Ishikawa (cell line): ENCODE measurements around the gene CNIH1.

Source experiments
- CEBPB ChIP-seq: IDR thresholded peaks from 2 replicates; pipeline ENCODE4 v1.6.1; 2012
- CREB1 ChIP-seq: IDR thresholded peaks from 2 replicates; pipeline ENCODE4 v1.6.1; 2012; ENCODE audit warnings: low read depth
- EGR1 ChIP-seq: IDR thresholded peaks from 2 replicates; pipeline ENCODE4 v1.6.1; 2012
- EP300 ChIP-seq: IDR thresholded peaks from 2 replicates; pipeline ENCODE4 v1.6.1; 2012; ENCODE audit warnings: borderline replicate concordance
- FOXM1 ChIP-seq: IDR thresholded peaks from 2 replicates; pipeline ENCODE4 v1.6.1; 2012; ENCODE audit warnings: low read depth, borderline replicate concordance
- NFIC ChIP-seq: IDR thresholded peaks from 2 replicates; pipeline ENCODE4 v1.6.1; 2012
- RAD21 ChIP-seq: IDR thresholded peaks from 2 replicates; pipeline ENCODE4 v1.6.1; 2012; ENCODE audit warnings: low read depth
- TAF1 ChIP-seq: IDR thresholded peaks from 2 replicates; pipeline ENCODE4 v1.6.1; 2012; ENCODE audit warnings: low read depth, mild to moderate bottlenecking
- TCF12 ChIP-seq: IDR thresholded peaks from 2 replicates; pipeline ENCODE4 v1.6.1; 2012; ENCODE audit warnings: low read depth
- TEAD4 ChIP-seq: IDR thresholded peaks from 2 replicates; pipeline ENCODE4 v1.6.1; 2012
- USF1 ChIP-seq: IDR thresholded peaks from 2 replicates; pipeline ENCODE4 v1.6.1; 2012
- YY1 ChIP-seq: IDR thresholded peaks from 2 replicates; pipeline ENCODE4 v1.6.1; 2012; ENCODE audit warnings: low read depth
- ZBTB7A ChIP-seq: IDR thresholded peaks from 2 replicates; pipeline ENCODE4 v1.6.1; 2012; ENCODE audit warnings: low read depth
- TF ChIP-seq, protein P1 (sequence below): IDR thresholded peaks from 2 replicates; pipeline ENCODE4 v1.6.1; 2012
- TF ChIP-seq, protein P2 (sequence below): IDR thresholded peaks from 2 replicates; pipeline ENCODE4 v1.6.1; 2012; ENCODE audit warnings: low read depth, mild to moderate bottlenecking

The CNIH1 gene

DNA sequence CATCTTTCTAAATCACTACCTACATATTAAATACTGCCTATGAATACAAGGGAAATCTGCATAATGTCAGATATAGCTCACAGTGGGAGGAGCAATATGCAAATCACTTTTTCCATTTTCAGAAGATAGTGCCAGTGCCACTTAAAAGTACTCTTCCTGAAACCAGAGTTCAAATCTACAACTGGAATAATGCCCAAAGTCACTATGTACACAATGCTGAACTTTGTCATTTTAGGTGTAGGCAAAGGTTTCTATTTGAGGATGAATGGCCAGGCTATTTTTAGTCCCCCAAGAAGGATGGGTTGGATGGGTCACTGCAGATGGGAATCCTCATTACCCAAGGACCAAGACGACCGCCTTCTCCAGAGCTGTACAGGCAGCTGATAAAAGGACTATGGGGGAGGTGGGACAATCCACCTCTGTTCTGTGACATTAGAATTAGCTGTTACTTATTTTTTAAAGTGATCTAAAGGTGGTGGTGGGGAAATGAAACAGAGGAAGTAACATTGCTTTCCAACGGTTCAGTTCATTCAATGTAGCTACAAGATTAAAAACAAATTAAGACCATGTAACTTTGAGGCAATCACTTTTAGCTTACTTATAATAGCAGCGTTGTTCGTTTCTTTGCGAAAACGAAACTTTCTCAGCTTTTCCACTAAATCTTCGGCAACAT lies 42.0 kb upstream of the CNIH1 start:
- TF ChIP-seq, protein P1, sequence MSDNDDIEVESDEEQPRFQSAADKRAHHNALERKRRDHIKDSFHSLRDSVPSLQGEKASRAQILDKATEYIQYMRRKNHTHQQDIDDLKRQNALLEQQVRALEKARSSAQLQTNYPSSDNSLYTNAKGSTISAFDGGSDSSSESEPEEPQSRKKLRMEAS: no peak
- TF ChIP-seq RAD21 (no peak), FOXM1 (no peak), TAF1 (no peak), TEAD4 (no peak), CEBPB (no peak), EGR1 (no peak), EP300 (no peak), CREB1 (no peak), ZBTB7A (no peak), YY1 (no peak), USF1 (no peak), TCF12 (no peak), NFIC (no peak)
- TF ChIP-seq, protein P2, sequence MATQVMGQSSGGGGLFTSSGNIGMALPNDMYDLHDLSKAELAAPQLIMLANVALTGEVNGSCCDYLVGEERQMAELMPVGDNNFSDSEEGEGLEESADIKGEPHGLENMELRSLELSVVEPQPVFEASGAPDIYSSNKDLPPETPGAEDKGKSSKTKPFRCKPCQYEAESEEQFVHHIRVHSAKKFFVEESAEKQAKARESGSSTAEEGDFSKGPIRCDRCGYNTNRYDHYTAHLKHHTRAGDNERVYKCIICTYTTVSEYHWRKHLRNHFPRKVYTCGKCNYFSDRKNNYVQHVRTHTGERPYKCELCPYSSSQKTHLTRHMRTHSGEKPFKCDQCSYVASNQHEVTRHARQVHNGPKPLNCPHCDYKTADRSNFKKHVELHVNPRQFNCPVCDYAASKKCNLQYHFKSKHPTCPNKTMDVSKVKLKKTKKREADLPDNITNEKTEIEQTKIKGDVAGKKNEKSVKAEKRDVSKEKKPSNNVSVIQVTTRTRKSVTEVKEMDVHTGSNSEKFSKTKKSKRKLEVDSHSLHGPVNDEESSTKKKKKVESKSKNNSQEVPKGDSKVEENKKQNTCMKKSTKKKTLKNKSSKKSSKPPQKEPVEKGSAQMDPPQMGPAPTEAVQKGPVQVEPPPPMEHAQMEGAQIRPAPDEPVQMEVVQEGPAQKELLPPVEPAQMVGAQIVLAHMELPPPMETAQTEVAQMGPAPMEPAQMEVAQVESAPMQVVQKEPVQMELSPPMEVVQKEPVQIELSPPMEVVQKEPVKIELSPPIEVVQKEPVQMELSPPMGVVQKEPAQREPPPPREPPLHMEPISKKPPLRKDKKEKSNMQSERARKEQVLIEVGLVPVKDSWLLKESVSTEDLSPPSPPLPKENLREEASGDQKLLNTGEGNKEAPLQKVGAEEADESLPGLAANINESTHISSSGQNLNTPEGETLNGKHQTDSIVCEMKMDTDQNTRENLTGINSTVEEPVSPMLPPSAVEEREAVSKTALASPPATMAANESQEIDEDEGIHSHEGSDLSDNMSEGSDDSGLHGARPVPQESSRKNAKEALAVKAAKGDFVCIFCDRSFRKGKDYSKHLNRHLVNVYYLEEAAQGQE: no peak

- no peak for TF ChIP-seq YY1
- no peak for TF ChIP-seq CREB1
- no peak for TF ChIP-seq FOXM1
- no peak for TF ChIP-seq TCF12
- TF ChIP-seq NFIC: no peak
- TF ChIP-seq TEAD4: no peak
- TF ChIP-seq RAD21: no peak
- TF ChIP-seq USF1: no peak
- TF ChIP-seq ZBTB7A: no peak
- TF ChIP-seq EGR1: no peak
- TF ChIP-seq TAF1: no peak
- no peak for TF ChIP-seq EP300
- no peak for TF ChIP-seq CEBPB
- TF ChIP-seq, protein P2: no peak
- TF ChIP-seq, protein P1: no peak
Measured at GRCh38 chr14:54481695-54482094, 40.5 kb upstream of the CNIH1 start.

GRCh38 chr14:54480830-54481562 lies 39.8 kb upstream of the CNIH1 start:
- TF ChIP-seq CREB1 (no peak), FOXM1 (no peak), USF1 (no peak), TAF1 (no peak), TCF12 (no peak)

GRCh38 chr14:54478636-54479215 lies 37.6 kb upstream of the CNIH1 start:
- TF ChIP-seq EGR1 (no peak), TEAD4 (no peak), TAF1 (no peak), USF1 (no peak), FOXM1 (no peak), CREB1 (no peak), CEBPB (no peak), TCF12 (no peak), YY1 (no peak), NFIC (no peak), RAD21 (no peak), EP300 (no peak), ZBTB7A (no peak)
- TF ChIP-seq, protein P2: no peak
- TF ChIP-seq, protein P1: no peak
